Mesothelial cell of epicardium (in vitro differentiated cells): ENCODE results near the gene SIDT1. TPM values are rescaled to one million over a fixed set of nuclear protein-coding genes. Genes with fewer than 3 reads are reported as not detected.

Experiments
- DNase-seq, 2 experiments: peaks; one replicate each; pipeline ENCODE4 v3.0.0; 2021; ENCODE audit warnings: low spot score in 2 of 2; ENCODE audit not compliant: unreplicated experiment in 2 of 2
- H3K27ac Mint-ChIP-seq: 2 replicates; pipeline ENCODE4 v1.8.0; 2021; ENCODE audit warnings: mixed read lengths
- H3K27me3 Mint-ChIP-seq: 2 replicates; pipeline ENCODE4 v1.8.0; 2021; ENCODE audit warnings: low read depth, mixed read lengths
- H3K36me3 Mint-ChIP-seq: 2 replicates; pipeline ENCODE4 v1.8.0; 2021; ENCODE audit warnings: mixed read lengths
- H3K4me1 Mint-ChIP-seq: 2 replicates; pipeline ENCODE4 v1.8.0; 2021; ENCODE audit warnings: mixed read lengths
- H3K4me3 Mint-ChIP-seq: 2 replicates; pipeline ENCODE4 v1.8.0; 2021; ENCODE audit warnings: mild to moderate bottlenecking, moderate library complexity, mixed read lengths
- H3K9me3 Mint-ChIP-seq: 2 replicates; pipeline ENCODE4 v1.8.0; 2021; ENCODE audit warnings: mixed read lengths
- CTCF ChIP-seq: fragments of 200-600 bp; sonication (generic); IDR thresholded peaks from one replicate; pipeline ENCODE4 v1.5.0; 2021; ENCODE audit warnings: antibody characterized with exemption; ENCODE audit not compliant: unreplicated experiment
- total RNA-seq: library from RNA; stranded (reverse); gene quantifications from 3 replicates; pipeline ENCODE4 v1.2.1, GENCODE V29; 2021

The SIDT1 gene
- total RNA-seq, 1 donor from 2014 or later, result not detected

GRCh38 chr3:113615976-113616375 lies 83.6 kb downstream of the SIDT1 start:
- Mint-ChIP-seq H3K36me3 (no peaks in the 10 kb centered on the region), H3K27ac (no peak overlapping the region), H3K4me3 (no peak overlapping the region), H3K4me1 (no peaks in the 10 kb centered on the region), H3K27me3 (peaks cover 6% of the 10 kb centered on the region), H3K9me3 (no peaks in the 10 kb centered on the region)
- TF ChIP-seq CTCF, result no peak
- no peak for DNase-seq

GRCh38 chr3:113617726-113618125 lies 85.4 kb downstream of the SIDT1 start:
- no peak for TF ChIP-seq CTCF
- Mint-ChIP-seq H3K9me3 (no peaks in the 10 kb centered on the region), H3K4me1 (no peaks in the 10 kb centered on the region), H3K27ac (no peak overlapping the region), H3K27me3 (peaks cover 11% of the 10 kb centered on the region), H3K4me3 (no peak overlapping the region), H3K36me3 (no peaks in the 10 kb centered on the region)
- no peak for DNase-seq

GRCh38 chr3:113620091-113620490 lies 87.7 kb downstream of the SIDT1 start:
- Mint-ChIP-seq H3K27me3 (peaks cover 31% of the 10 kb centered on the region), H3K4me1 (no peaks in the 10 kb centered on the region), H3K4me3 (no peak overlapping the region), H3K36me3 (no peaks in the 10 kb centered on the region), H3K27ac (no peak overlapping the region), H3K9me3 (no peaks in the 10 kb centered on the region)
- no peak for DNase-seq
- TF ChIP-seq CTCF, result no peak

- no peak for DNase-seq
- Mint-ChIP-seq H3K27me3 (peaks cover 49% of the 10 kb centered on the region), H3K36me3 (no peaks in the 10 kb centered on the region), H3K27ac (no peak overlapping the region), H3K4me3 (peak overlapping the region; percentile 25), H3K4me1 (peaks cover 1% of the 10 kb centered on the region), H3K9me3 (no peaks in the 10 kb centered on the region)
- TF ChIP-seq CTCF, result no peak
These were observed 91.0 kb downstream of the SIDT1 start for GRCh38 chr3:113623324-113623723.

GRCh38 chr3:113623811-113624210 lies 91.5 kb downstream of the SIDT1 start:
- no peak for TF ChIP-seq CTCF
- DNase-seq, result no peak
- no peaks in the 10 kb centered on the region for H3K36me3 Mint-ChIP-seq
- H3K9me3 Mint-ChIP-seq, result no peaks in the 10 kb centered on the region
- no peak overlapping the region for H3K27ac Mint-ChIP-seq
- peaks cover 1% of the 10 kb centered on the region for H3K4me1 Mint-ChIP-seq
- no peak overlapping the region for H3K4me3 Mint-ChIP-seq
- H3K27me3 Mint-ChIP-seq, result peaks cover 49% of the 10 kb centered on the region

GRCh38 chr3:113625834-113626233 lies 93.5 kb downstream of the SIDT1 start:
- peaks cover 1% of the 10 kb centered on the region for H3K4me1 Mint-ChIP-seq
- no peak for DNase-seq
- no peaks in the 10 kb centered on the region for H3K36me3 Mint-ChIP-seq
- no peak overlapping the region for H3K4me3 Mint-ChIP-seq
- H3K27me3 Mint-ChIP-seq, result peaks cover 44% of the 10 kb centered on the region
- H3K27ac Mint-ChIP-seq, result no peak overlapping the region
- H3K9me3 Mint-ChIP-seq, result no peaks in the 10 kb centered on the region
- TF ChIP-seq CTCF, result no peak
